Measurements from ENCODE around the gene PEX11A. TPM values are rescaled to one million over a fixed set of nuclear protein-coding genes. Genes with fewer than 3 reads are reported as not detected.

The PEX11A gene
- total and polyA plus RNA-seq, 2 donors (not counting 3 experiments of a cell fraction or from before 2014, with no cell fraction given) = 3.2 to 4.4 TPM

- ChIA-PET POLR2A (no interaction called here), CTCF (no interaction called here)
- Histone ChIP-seq H3K27ac (ENCODE audit: insufficient read depth, low read depth, low read length) (no peak overlapping the region), H3K4me3 (replicated peaks in 1 of 3; ENCODE audit: insufficient read depth in 1 of 3, low read depth in 1 of 3, low read length in 3 of 3) (no peak overlapping the region), H3K4me2 (ENCODE audit: insufficient read depth, low read length) (no peak overlapping the region), H3K36me3 (ENCODE audit: control insufficient read depth in 2 of 2, extremely low read depth in 1 of 2, insufficient read depth in 2 of 2, low read length in 2 of 2) (peaks cover 0 to 5% of the 10 kb centered on the region in 2 experiments), H3K9ac (replicated peaks; ENCODE audit: extremely low read depth, insufficient read depth, low read length) (no peak overlapping the region), H4K20me1 (replicated peaks; ENCODE audit: control insufficient read depth, extremely low read depth, insufficient read depth, low read length) (no peaks in the 10 kb centered on the region), H3K9me1 (replicated peaks; ENCODE audit: control insufficient read depth, extremely low read depth, insufficient read depth, low read length) (no peaks in the 10 kb centered on the region), H3K4me1 (ENCODE audit: control insufficient read depth, extremely low read depth, insufficient read depth, low read length) (peaks cover 6% of the 10 kb centered on the region), H3K9me3 (replicated peaks; ENCODE audit: control insufficient read depth, insufficient read depth, low read length) (no peaks in the 10 kb centered on the region), H2AFZ (ENCODE audit: low read depth, low read length) (no peak overlapping the region), H3K79me2 (ENCODE audit: control insufficient read depth, insufficient read depth, low read length) (peaks cover 5% of the 10 kb centered on the region), H3K27me3 (ENCODE audit: control insufficient read depth in 2 of 2, insufficient read depth in 2 of 2, low read length in 2 of 2) (no peaks in the 10 kb centered on the region)
- TF ChIP-seq POLR2A (IDR thresholded peaks at IDR 0.05; ENCODE audit: low read depth, low read length) = no peak
- TF ChIP-seq GATA2 (IDR thresholded peaks at IDR 0.05; ENCODE audit: insufficient read depth, insufficient read length, low read depth, low read length) = no peak
- TF ChIP-seq POLR2AphosphoS5 (IDR thresholded peaks at IDR 0.05; ENCODE audit: insufficient read depth, low read depth, low read length) = no peak
- no peak for TF ChIP-seq JUN (IDR thresholded peaks at IDR 0.05; ENCODE audit: borderline replicate concordance, insufficient read depth, insufficient read length, low read depth)
- TF ChIP-seq MYC (IDR thresholded peaks at IDR 0.05; ENCODE audit: low read depth, low read length) = no peak
- no peak for TF ChIP-seq MAX (IDR thresholded peaks at IDR 0.05; ENCODE audit: insufficient read depth, insufficient read length)
- TF ChIP-seq CTCF (IDR thresholded peaks at IDR 0.05; ENCODE audit: extremely low read depth in 1 of 2, insufficient read depth in 1 of 2, low read depth in 1 of 2, low read length in 2 of 2) = no peak
- no peak for TF ChIP-seq FOS (IDR thresholded peaks at IDR 0.05; ENCODE audit: borderline replicate concordance, insufficient read depth, low read length)
- no peak for TF ChIP-seq EZH2 (IDR thresholded peaks at IDR 0.05; ENCODE audit: borderline replicate concordance, low read depth, low read length, severe bottlenecking)
- intact Hi-C loops (cut with micrococcal nuclease) (no loop called here), dilution Hi-C loops (cut with MboI; ENCODE audit: extremely low pct_ligation_motif_present, low sequenced_read_pairs) (no loop called here)
- DNase-seq (ENCODE audit: low read depth, low spot score) (no peak), FAIRE-seq (no peak)
- BruUV-seq (replicated peaks) = no TSS peak
Observed at GRCh38 chr15:89649716-89650115, 40.8 kb downstream of the PEX11A start.
